ENCODE data around the gene ARMC5. TPM values are rescaled to one million over a fixed set of nuclear protein-coding genes. Genes with fewer than 3 reads are reported as not detected.
"Not testable (repeated sequence)": the region's sequence is repeated elsewhere in the genome, so short reads cannot be mapped to it uniquely, and the experiment has no call there.

The ARMC5 gene
- total RNA-seq, 2 donors from 2014 or later, result 10.0 to 20.3 TPM

- no peak for DNase-seq (ENCODE audit: low spot score)
- Histone ChIP-seq H3K4me3 (no peak overlapping the region), H3K36me3 (peaks cover 0 to 6% of the 10 kb centered on the region in 2 donors), H3K27me3 (replicated peaks; ENCODE audit: insufficient read depth) (no peaks in the 10 kb centered on the region), H3K9me3 (no peaks in the 10 kb centered on the region), H3K27ac (no peak overlapping the region), H3K4me1 (replicated peaks) (no peaks in the 10 kb centered on the region)
- intact Hi-C loops (cut with DNase I), result no loop called here
- TF ChIP-seq POLR2AphosphoS5 (IDR thresholded peaks at IDR 0.05) (no peak), CTCF (IDR thresholded peaks at IDR 0.05) (no peak), POLR2A (IDR thresholded peaks at IDR 0.05) (no peak)
- 94% methylated on average over 8 of the region's 8 CpGs for WGBS
These were observed 39.2 kb downstream of the ARMC5 start for GRCh38 chr16:31498493-31498892.

- H3K27ac ChIP-seq, result no peak overlapping the region
- no peaks in the 10 kb centered on the region for H3K9me3 ChIP-seq
- H3K4me3 ChIP-seq, result no peak overlapping the region
- WGBS, result 94% methylated on average over 8 of the region's 8 CpGs
- H3K36me3 ChIP-seq, result peaks cover 0 to 3% of the 10 kb centered on the region in 2 donors
- no peaks in the 10 kb centered on the region for H3K27me3 ChIP-seq (replicated peaks; ENCODE audit: insufficient read depth)
- intact Hi-C loops (cut with DNase I), result loop anchor here (10.0 kb wide), 1 partner anchor 375 kb away; the partner anchor contains the start of gene ZNF267
- TF ChIP-seq POLR2AphosphoS5 (IDR thresholded peaks at IDR 0.05) (no peak), CTCF (IDR thresholded peaks at IDR 0.05) (no peak), POLR2A (IDR thresholded peaks at IDR 0.05) (no peak)
- no peak for DNase-seq (ENCODE audit: low spot score)
- no peaks in the 10 kb centered on the region for H3K4me1 ChIP-seq (replicated peaks)
These were observed 40.6 kb downstream of the ARMC5 start for GRCh38 chr16:31499928-31500327.

- no peaks in the 10 kb centered on the region for H3K27me3 ChIP-seq (replicated peaks; ENCODE audit: insufficient read depth)
- WGBS, result 73% methylated on average over 3 of the region's 3 CpGs
- TF ChIP-seq CTCF (IDR thresholded peaks at IDR 0.05) (no peak), POLR2AphosphoS5 (IDR thresholded peaks at IDR 0.05) (no peak), POLR2A (IDR thresholded peaks at IDR 0.05) (no peak)
- H3K9me3 ChIP-seq, result no peaks in the 10 kb centered on the region
- H3K27ac ChIP-seq, result no peak overlapping the region
- peaks cover under 1% of the 10 kb centered on the region for H3K4me1 ChIP-seq (replicated peaks)
- H3K4me3 ChIP-seq, result no peak overlapping the region
- peaks cover 0 to 3% of the 10 kb centered on the region in 2 donors for H3K36me3 ChIP-seq
- no peak for DNase-seq (ENCODE audit: low spot score)
- intact Hi-C loops (cut with DNase I), result loop anchor here (10.0 kb wide), 1 partner anchor 373 kb away; the partner anchor contains the start of gene ZNF267
These were observed 42.1 kb downstream of the ARMC5 start for GRCh38 chr16:31501226-31501965.

- TF ChIP-seq CTCF (IDR thresholded peaks at IDR 0.05) (no peak), POLR2A (IDR thresholded peaks at IDR 0.05) (no peak), POLR2AphosphoS5 (IDR thresholded peaks at IDR 0.05) (no peak)
- WGBS, result 79% methylated on average over 4 of the region's 4 CpGs
- intact Hi-C loops (cut with DNase I), result loop anchor here (10.0 kb wide), 1 partner anchor 373 kb away; the partner anchor contains the start of gene ZNF267
These were observed 42.7 kb downstream of the ARMC5 start for GRCh38 chr16:31501966-31502348.

GRCh38 chr16:31502981-31503380, 43.7 kb downstream of the ARMC5 start:
- DNase-seq (ENCODE audit: low spot score), result no peak
- Histone ChIP-seq H3K4me1 (replicated peaks) (peaks cover 8% of the 10 kb centered on the region), H3K9me3 (no peaks in the 10 kb centered on the region), H3K27me3 (replicated peaks; ENCODE audit: insufficient read depth) (no peaks in the 10 kb centered on the region), H3K27ac (no peak overlapping the region), H3K36me3 (peaks cover 0 to 3% of the 10 kb centered on the region in 2 donors), H3K4me3 (no peak overlapping the region)
- TF ChIP-seq CTCF (IDR thresholded peaks at IDR 0.05) (no peak), POLR2AphosphoS5 (IDR thresholded peaks at IDR 0.05) (no peak), POLR2A (IDR thresholded peaks at IDR 0.05) (no peak)
- intact Hi-C loops (cut with DNase I), result loop anchor here (10.0 kb wide), 1 partner anchor 372 kb away; the partner anchor contains the start of gene ZNF267

More at GRCh38 chr16:31501966-31502348, 42.7 kb downstream of the ARMC5 start:
- Histone ChIP-seq H3K36me3 (peaks cover 0 to 3% of the 10 kb centered on the region in 2 donors), H3K4me1 (replicated peaks) (peaks cover 6% of the 10 kb centered on the region), H3K27me3 (replicated peaks; ENCODE audit: insufficient read depth) (no peaks in the 10 kb centered on the region), H3K27ac (no peak overlapping the region), H3K4me3 (no peak overlapping the region), H3K9me3 (no peaks in the 10 kb centered on the region)
- no peak for DNase-seq (ENCODE audit: low spot score)

- H3K27ac ChIP-seq; H3K27me3 ChIP-seq (replicated peaks; ENCODE audit: insufficient read depth); H3K36me3 ChIP-seq; H3K4me1 ChIP-seq (replicated peaks); H3K4me3 ChIP-seq; H3K9me3 ChIP-seq; DNase-seq (ENCODE audit: low spot score): not testable (repeated sequence)
- 87% methylated on average over 8 of the region's 8 CpGs for WGBS
- intact Hi-C loops (cut with DNase I), result loop anchor here (10.0 kb wide), 1 partner anchor 371 kb away; the partner anchor contains the start of gene ZNF267
These were observed 44.3 kb downstream of the ARMC5 start for GRCh38 chr16:31503555-31503954.
